Liver (tissue), 3 donors: ENCODE data around the gene KICS2.

Experiments used
- CTCF ChIP-seq: fragments of 150-350 bp; IDR thresholded peaks from 2 replicates; pipeline ENCODE4 v1.5.1; 2017; ENCODE audit warnings: improper control_type of control experiment, low read depth, low read length; ENCODE audit not compliant: missing input control
- HNF4A ChIP-seq, 2 donors: conservative IDR thresholded peaks; 2 replicates each; pipeline ENCODE4 v1.6.1; 2016; ENCODE audit warnings: antibody characterized with exemption in 2 of 2, mild to moderate bottlenecking in 2 of 2
- JUND ChIP-seq, 2 donors: IDR thresholded peaks; 2 replicates each; pipeline ENCODE4 v1.6.1; 2016; ENCODE audit warnings: antibody characterized with exemption in 2 of 2
- NR2F2 ChIP-seq: IDR thresholded peaks from 2 replicates; pipeline ENCODE4 v1.6.1; 2016; ENCODE audit warnings: antibody characterized with exemption
- RAD21 ChIP-seq, 2 donors: IDR thresholded peaks; 2 replicates each; pipeline ENCODE4 v1.6.1; 2016; ENCODE audit warnings: antibody characterized with exemption in 2 of 2, mild to moderate bottlenecking in 2 of 2
- SP1 ChIP-seq: IDR thresholded peaks from 2 replicates; pipeline ENCODE4 v1.6.1; 2018; ENCODE audit warnings: antibody characterized with exemption, mild to moderate bottlenecking
- YY1 ChIP-seq: IDR thresholded peaks from 2 replicates; pipeline ENCODE4 v1.6.1; 2016; ENCODE audit warnings: antibody characterized with exemption, mild to moderate bottlenecking
- TF ChIP-seq, protein P1 (sequence below): IDR thresholded peaks from 2 replicates; pipeline ENCODE4 v1.6.1; 2016; ENCODE audit warnings: antibody characterized with exemption, mild to moderate bottlenecking
- TF ChIP-seq, protein P2 (sequence below): IDR thresholded peaks from 2 replicates; pipeline ENCODE4 v1.6.1; 2016; ENCODE audit warnings: antibody characterized with exemption
- TF ChIP-seq, protein P3 (sequence below): IDR thresholded peaks from 2 replicates; pipeline ENCODE4 v1.6.1; 2016; ENCODE audit warnings: antibody characterized with exemption
- donor health status: healthy.
- donor health status: healthy.

GRCh38 chr12:64258576-64258975 is 36.5 kb upstream of the KICS2 start:
- TF ChIP-seq CTCF = no peak
- no peak for TF ChIP-seq JUND (IDR thresholded peaks at IDR 0.05)
- TF ChIP-seq SP1 = no peak
- TF ChIP-seq, protein P1, sequence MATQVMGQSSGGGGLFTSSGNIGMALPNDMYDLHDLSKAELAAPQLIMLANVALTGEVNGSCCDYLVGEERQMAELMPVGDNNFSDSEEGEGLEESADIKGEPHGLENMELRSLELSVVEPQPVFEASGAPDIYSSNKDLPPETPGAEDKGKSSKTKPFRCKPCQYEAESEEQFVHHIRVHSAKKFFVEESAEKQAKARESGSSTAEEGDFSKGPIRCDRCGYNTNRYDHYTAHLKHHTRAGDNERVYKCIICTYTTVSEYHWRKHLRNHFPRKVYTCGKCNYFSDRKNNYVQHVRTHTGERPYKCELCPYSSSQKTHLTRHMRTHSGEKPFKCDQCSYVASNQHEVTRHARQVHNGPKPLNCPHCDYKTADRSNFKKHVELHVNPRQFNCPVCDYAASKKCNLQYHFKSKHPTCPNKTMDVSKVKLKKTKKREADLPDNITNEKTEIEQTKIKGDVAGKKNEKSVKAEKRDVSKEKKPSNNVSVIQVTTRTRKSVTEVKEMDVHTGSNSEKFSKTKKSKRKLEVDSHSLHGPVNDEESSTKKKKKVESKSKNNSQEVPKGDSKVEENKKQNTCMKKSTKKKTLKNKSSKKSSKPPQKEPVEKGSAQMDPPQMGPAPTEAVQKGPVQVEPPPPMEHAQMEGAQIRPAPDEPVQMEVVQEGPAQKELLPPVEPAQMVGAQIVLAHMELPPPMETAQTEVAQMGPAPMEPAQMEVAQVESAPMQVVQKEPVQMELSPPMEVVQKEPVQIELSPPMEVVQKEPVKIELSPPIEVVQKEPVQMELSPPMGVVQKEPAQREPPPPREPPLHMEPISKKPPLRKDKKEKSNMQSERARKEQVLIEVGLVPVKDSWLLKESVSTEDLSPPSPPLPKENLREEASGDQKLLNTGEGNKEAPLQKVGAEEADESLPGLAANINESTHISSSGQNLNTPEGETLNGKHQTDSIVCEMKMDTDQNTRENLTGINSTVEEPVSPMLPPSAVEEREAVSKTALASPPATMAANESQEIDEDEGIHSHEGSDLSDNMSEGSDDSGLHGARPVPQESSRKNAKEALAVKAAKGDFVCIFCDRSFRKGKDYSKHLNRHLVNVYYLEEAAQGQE = no peak
- TF ChIP-seq, protein P2, sequence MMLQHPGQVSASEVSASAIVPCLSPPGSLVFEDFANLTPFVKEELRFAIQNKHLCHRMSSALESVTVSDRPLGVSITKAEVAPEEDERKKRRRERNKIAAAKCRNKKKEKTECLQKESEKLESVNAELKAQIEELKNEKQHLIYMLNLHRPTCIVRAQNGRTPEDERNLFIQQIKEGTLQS = no peak
- TF ChIP-seq HNF4A (conservative IDR thresholded peaks at IDR 0.05) = no peak
- TF ChIP-seq, protein P3, sequence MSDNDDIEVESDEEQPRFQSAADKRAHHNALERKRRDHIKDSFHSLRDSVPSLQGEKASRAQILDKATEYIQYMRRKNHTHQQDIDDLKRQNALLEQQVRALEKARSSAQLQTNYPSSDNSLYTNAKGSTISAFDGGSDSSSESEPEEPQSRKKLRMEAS = no peak
- TF ChIP-seq RAD21 (IDR thresholded peaks at IDR 0.05) = no peak
- no peak for TF ChIP-seq NR2F2
- TF ChIP-seq YY1 = no peak
